Measurements from ENCODE around the gene CRACDL. TPM values are rescaled to one million over a fixed set of nuclear protein-coding genes. Genes with fewer than 3 reads are reported as not detected.

CRACDL gene
- polyA plus RNA-seq, 2 donors, result 9.1 to 15.8 TPM

GRCh38 chr2:98944775-98945174, 8.8 kb upstream of the CRACDL start:
- H3K27me3 ChIP-seq (ENCODE audit: control insufficient read depth in 1 of 2, insufficient read depth in 2 of 2, low read length in 2 of 2), result no peaks in the 10 kb centered on the region
- H3K9me3 ChIP-seq (ENCODE audit: control insufficient read depth in 2 of 2, insufficient read depth in 1 of 2, low read depth in 1 of 2, low read length in 1 of 2), result peaks cover 0 to 3% of the 10 kb centered on the region in 2 donors
- H3K4me3 ChIP-seq (ENCODE audit: low read depth in 1 of 2, low read length in 2 of 2), result no peak overlapping the region
- no peak overlapping the region for H3K27ac ChIP-seq (ENCODE audit: low read depth in 2 of 2, low read length in 1 of 2)
- H3K4me1 ChIP-seq (ENCODE audit: control insufficient read depth in 2 of 2, insufficient read depth in 2 of 2, low read length in 1 of 2), result no peaks in the 10 kb centered on the region
- WGBS, 2 donors, result 87 to 94% methylated on average over 2 of the region's 2 CpGs
- no peaks in the 10 kb centered on the region for H3K36me3 ChIP-seq (ENCODE audit: control insufficient read depth in 2 of 2, insufficient read depth in 2 of 2, low read length in 1 of 2)

GRCh38 chr2:98940102-98940501, 4.1 kb upstream of the CRACDL start:
- no peak overlapping the region for H3K27ac ChIP-seq (ENCODE audit: low read depth in 2 of 2, low read length in 1 of 2)
- H3K27me3 ChIP-seq (ENCODE audit: control insufficient read depth in 1 of 2, insufficient read depth in 2 of 2, low read length in 2 of 2), result no peaks in the 10 kb centered on the region
- no peaks in the 10 kb centered on the region for H3K9me3 ChIP-seq (ENCODE audit: control insufficient read depth in 2 of 2, insufficient read depth in 1 of 2, low read depth in 1 of 2, low read length in 1 of 2)
- H3K36me3 ChIP-seq (ENCODE audit: control insufficient read depth in 2 of 2, insufficient read depth in 2 of 2, low read length in 1 of 2), result no peaks in the 10 kb centered on the region
- WGBS, 2 donors, result 94 to 100% methylated on average over 1 of the region's 1 CpG
- H3K4me3 ChIP-seq (ENCODE audit: low read depth in 1 of 2, low read length in 2 of 2), result no peak overlapping the region
- H3K4me1 ChIP-seq (ENCODE audit: control insufficient read depth in 2 of 2, insufficient read depth in 2 of 2, low read length in 1 of 2), result peaks cover 0 to 6% of the 10 kb centered on the region in 2 donors

DNA sequence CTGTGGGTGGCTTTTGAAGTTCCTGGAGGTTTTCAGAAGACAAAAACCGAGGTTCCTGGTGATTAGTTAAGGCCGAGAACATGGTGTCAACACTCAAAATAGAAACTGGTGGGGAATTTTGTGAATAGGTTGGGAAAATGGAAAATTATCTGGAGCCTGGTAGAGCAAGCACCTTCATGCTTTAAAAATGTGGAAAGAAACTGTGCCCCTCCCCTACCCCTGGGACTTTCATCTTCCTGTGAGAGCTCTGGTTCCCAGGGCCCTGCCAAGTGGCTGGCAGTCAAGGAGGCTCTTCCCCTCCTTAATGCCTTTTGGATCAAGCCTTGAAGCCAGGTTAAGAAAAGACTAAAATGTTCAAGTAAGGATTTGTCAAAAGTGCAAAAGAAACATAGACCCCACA, 1.9 kb upstream of the CRACDL start:
- H3K27me3 ChIP-seq (ENCODE audit: control insufficient read depth in 1 of 2, insufficient read depth in 2 of 2, low read length in 2 of 2), result no peaks in the 10 kb centered on the region
- H3K4me1 ChIP-seq (ENCODE audit: control insufficient read depth in 2 of 2, insufficient read depth in 2 of 2, low read length in 1 of 2), result peaks cover 0 to 6% of the 10 kb centered on the region in 2 donors
- no peaks in the 10 kb centered on the region for H3K9me3 ChIP-seq (ENCODE audit: control insufficient read depth in 2 of 2, insufficient read depth in 1 of 2, low read depth in 1 of 2, low read length in 1 of 2)
- no peaks in the 10 kb centered on the region for H3K36me3 ChIP-seq (ENCODE audit: control insufficient read depth in 2 of 2, insufficient read depth in 2 of 2, low read length in 1 of 2)
- whole genome bisulfite sequencing, 2 donors, result 51 to 68% methylated on average over 2 of the region's 2 CpGs
- H3K4me3 ChIP-seq (ENCODE audit: low read depth in 1 of 2, low read length in 2 of 2), result no peak overlapping the region
- H3K27ac ChIP-seq (ENCODE audit: low read depth in 2 of 2, low read length in 1 of 2), result no peak overlapping the region

GRCh38 chr2:98936353-98937351, 627 bp upstream of the CRACDL start:
- H3K27ac ChIP-seq (ENCODE audit: low read depth in 2 of 2, low read length in 1 of 2), result no peak overlapping the region
- 8 to 9% methylated on average over 95 to 100 of the region's 100 CpGs for WGBS, 2 donors
- peaks cover 0 to 6% of the 10 kb centered on the region in 2 donors for H3K4me1 ChIP-seq (ENCODE audit: control insufficient read depth in 2 of 2, insufficient read depth in 2 of 2, low read length in 1 of 2)
- H3K27me3 ChIP-seq (ENCODE audit: control insufficient read depth in 1 of 2, insufficient read depth in 2 of 2, low read length in 2 of 2), result no peaks in the 10 kb centered on the region
- H3K36me3 ChIP-seq (ENCODE audit: control insufficient read depth in 2 of 2, insufficient read depth in 2 of 2, low read length in 1 of 2), result no peaks in the 10 kb centered on the region
- H3K4me3 ChIP-seq (ENCODE audit: low read depth in 1 of 2, low read length in 2 of 2), result peak overlapping the region; percentile 62 to 84
- no peaks in the 10 kb centered on the region for H3K9me3 ChIP-seq (ENCODE audit: control insufficient read depth in 2 of 2, insufficient read depth in 1 of 2, low read depth in 1 of 2, low read length in 1 of 2)

DNA sequence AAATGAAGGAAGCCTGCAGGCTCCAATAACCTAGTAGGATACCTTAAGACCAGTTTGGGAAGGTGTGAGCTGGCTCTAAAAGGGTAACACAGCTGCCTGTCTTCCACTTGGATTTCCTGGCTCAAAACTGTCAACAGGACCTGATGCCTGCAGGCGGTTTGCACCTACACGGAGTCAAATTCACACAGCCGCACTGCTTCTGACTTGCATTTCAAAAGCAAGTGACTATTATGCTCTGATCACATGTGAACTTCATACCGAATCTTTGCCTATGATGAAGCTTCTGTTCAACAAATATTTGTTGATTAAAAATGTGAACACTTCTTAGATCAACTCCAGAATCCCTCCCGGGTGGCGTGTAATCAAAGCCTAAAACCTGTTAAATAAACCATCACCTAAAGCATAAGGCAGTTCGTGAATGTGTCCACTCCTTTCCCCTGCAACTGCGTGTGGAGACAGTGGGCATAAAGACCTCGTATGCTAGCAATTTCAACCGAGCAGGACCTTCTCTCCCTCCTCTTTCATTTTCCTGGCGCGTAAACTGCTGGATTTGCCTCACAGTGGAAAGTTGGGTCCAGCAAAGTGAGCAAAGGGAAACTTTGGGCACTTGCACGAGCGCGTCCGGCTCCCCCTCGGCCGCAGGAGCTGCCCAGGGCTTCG, 784 bp downstream of the CRACDL start:
- no peaks in the 10 kb centered on the region for H3K27me3 ChIP-seq (ENCODE audit: control insufficient read depth in 1 of 2, insufficient read depth in 2 of 2, low read length in 2 of 2)
- 10 to 11% methylated on average over 19 of the region's 19 CpGs for WGBS, 2 donors
- H3K27ac ChIP-seq (ENCODE audit: low read depth in 2 of 2, low read length in 1 of 2), result peak overlapping the region in 1 of 2 donors; percentile 13
- no peaks in the 10 kb centered on the region for H3K36me3 ChIP-seq (ENCODE audit: control insufficient read depth in 2 of 2, insufficient read depth in 2 of 2, low read length in 1 of 2)
- peaks cover 0 to 2% of the 10 kb centered on the region in 2 donors for H3K9me3 ChIP-seq (ENCODE audit: control insufficient read depth in 2 of 2, insufficient read depth in 1 of 2, low read depth in 1 of 2, low read length in 1 of 2)
- peak overlapping the region; percentile 62 to 84 for H3K4me3 ChIP-seq (ENCODE audit: low read depth in 1 of 2, low read length in 2 of 2)
- H3K4me1 ChIP-seq (ENCODE audit: control insufficient read depth in 2 of 2, insufficient read depth in 2 of 2, low read length in 1 of 2), result peaks cover 0 to 6% of the 10 kb centered on the region in 2 donors

GRCh38 chr2:98932778-98933343, 3.2 kb downstream of the CRACDL start:
- H3K27me3 ChIP-seq (ENCODE audit: control insufficient read depth in 1 of 2, insufficient read depth in 2 of 2, low read length in 2 of 2), result no peaks in the 10 kb centered on the region
- peaks cover 0 to 6% of the 10 kb centered on the region in 2 donors for H3K4me1 ChIP-seq (ENCODE audit: control insufficient read depth in 2 of 2, insufficient read depth in 2 of 2, low read length in 1 of 2)
- H3K4me3 ChIP-seq (ENCODE audit: low read depth in 1 of 2, low read length in 2 of 2), result no peak overlapping the region
- H3K9me3 ChIP-seq (ENCODE audit: control insufficient read depth in 2 of 2, insufficient read depth in 1 of 2, low read depth in 1 of 2, low read length in 1 of 2), result peaks cover 0 to 2% of the 10 kb centered on the region in 2 donors
- no peak overlapping the region for H3K27ac ChIP-seq (ENCODE audit: low read depth in 2 of 2, low read length in 1 of 2)
- 91 to 92% methylated on average over 10 of the region's 10 CpGs for WGBS, 2 donors
- no peaks in the 10 kb centered on the region for H3K36me3 ChIP-seq (ENCODE audit: control insufficient read depth in 2 of 2, insufficient read depth in 2 of 2, low read length in 1 of 2)

DNA sequence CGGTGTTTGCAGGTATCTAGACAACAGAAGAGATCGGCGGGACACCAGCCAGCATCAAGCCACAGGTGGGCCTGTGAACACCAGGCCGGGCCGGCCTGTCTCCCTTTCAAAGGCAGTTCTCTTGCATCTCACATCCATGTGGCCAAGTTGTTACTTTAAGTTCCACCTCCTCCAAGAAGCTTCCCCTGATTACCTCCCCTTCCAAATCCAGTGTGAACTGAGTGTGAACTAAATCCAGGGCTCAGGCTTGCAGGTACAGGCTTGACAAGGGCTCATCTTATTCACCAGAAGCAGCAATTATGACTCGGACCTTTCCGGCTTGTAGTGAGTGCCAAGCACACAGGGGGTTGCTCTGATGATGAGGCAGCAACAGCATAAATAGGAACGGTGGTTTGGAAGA, 3.9 kb downstream of the CRACDL start:
- 84 to 89% methylated on average over 8 of the region's 8 CpGs for WGBS, 2 donors
- H3K4me3 ChIP-seq (ENCODE audit: low read depth in 1 of 2, low read length in 2 of 2), result no peak overlapping the region
- H3K36me3 ChIP-seq (ENCODE audit: control insufficient read depth in 2 of 2, insufficient read depth in 2 of 2, low read length in 1 of 2), result no peaks in the 10 kb centered on the region
- no peaks in the 10 kb centered on the region for H3K27me3 ChIP-seq (ENCODE audit: control insufficient read depth in 1 of 2, insufficient read depth in 2 of 2, low read length in 2 of 2)
- no peak overlapping the region for H3K27ac ChIP-seq (ENCODE audit: low read depth in 2 of 2, low read length in 1 of 2)
- H3K4me1 ChIP-seq (ENCODE audit: control insufficient read depth in 2 of 2, insufficient read depth in 2 of 2, low read length in 1 of 2), result peaks cover 0 to 6% of the 10 kb centered on the region in 2 donors
- H3K9me3 ChIP-seq (ENCODE audit: control insufficient read depth in 2 of 2, insufficient read depth in 1 of 2, low read depth in 1 of 2, low read length in 1 of 2), result peaks cover 0 to 2% of the 10 kb centered on the region in 2 donors

DNA sequence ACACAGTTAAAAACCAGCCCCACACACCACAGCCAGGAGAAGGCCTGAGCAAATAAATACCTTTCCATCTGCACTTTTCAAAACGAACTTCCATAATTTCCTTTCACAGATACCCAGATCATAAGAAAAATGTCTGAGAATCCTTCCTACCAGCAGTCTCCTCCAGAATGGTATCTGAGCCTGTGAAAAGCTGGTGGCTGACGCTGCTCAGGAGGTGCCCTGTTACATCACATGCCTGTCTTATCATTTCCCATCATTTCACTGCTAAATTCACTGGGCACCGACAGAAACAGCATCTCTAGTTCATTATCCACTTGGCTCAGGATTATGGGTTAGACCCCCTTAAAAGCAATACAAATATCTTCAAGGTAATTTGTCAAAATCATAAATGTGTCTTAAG, 4.4 kb downstream of the CRACDL start:
- H3K4me3 ChIP-seq (ENCODE audit: low read depth in 1 of 2, low read length in 2 of 2), result no peak overlapping the region
- H3K27me3 ChIP-seq (ENCODE audit: control insufficient read depth in 1 of 2, insufficient read depth in 2 of 2, low read length in 2 of 2), result no peaks in the 10 kb centered on the region
- peaks cover 0 to 2% of the 10 kb centered on the region in 2 donors for H3K9me3 ChIP-seq (ENCODE audit: control insufficient read depth in 2 of 2, insufficient read depth in 1 of 2, low read depth in 1 of 2, low read length in 1 of 2)
- H3K4me1 ChIP-seq (ENCODE audit: control insufficient read depth in 2 of 2, insufficient read depth in 2 of 2, low read length in 1 of 2), result peaks cover 0 to 2% of the 10 kb centered on the region in 2 donors
- WGBS, 2 donors, result 76 to 77% methylated on average over 3 of the region's 3 CpGs
- no peak overlapping the region for H3K27ac ChIP-seq (ENCODE audit: low read depth in 2 of 2, low read length in 1 of 2)
- no peaks in the 10 kb centered on the region for H3K36me3 ChIP-seq (ENCODE audit: control insufficient read depth in 2 of 2, insufficient read depth in 2 of 2, low read length in 1 of 2)

DNA sequence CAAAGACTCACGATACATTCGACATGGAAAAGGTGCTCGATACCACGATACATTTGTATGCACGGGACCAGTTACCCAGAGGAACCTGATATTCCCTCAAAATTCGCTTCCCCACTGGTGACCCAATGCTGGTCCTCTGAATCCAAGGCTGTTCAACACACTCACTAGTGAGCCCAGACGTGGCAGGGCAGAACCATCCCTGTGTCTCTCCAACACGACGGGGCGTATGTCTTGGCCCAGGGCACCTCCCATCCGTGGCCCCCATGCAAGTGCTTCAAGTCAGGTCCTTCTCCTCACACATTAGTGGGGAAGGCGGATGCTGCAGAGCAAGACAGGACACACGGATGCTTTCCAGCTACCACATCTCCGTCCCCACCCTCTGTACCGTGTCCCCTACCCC, 6.1 kb downstream of the CRACDL start:
- no peak overlapping the region for H3K27ac ChIP-seq (ENCODE audit: low read depth in 2 of 2, low read length in 1 of 2)
- no peaks in the 10 kb centered on the region for H3K36me3 ChIP-seq (ENCODE audit: control insufficient read depth in 2 of 2, insufficient read depth in 2 of 2, low read length in 1 of 2)
- peaks cover 0 to 2% of the 10 kb centered on the region in 2 donors for H3K9me3 ChIP-seq (ENCODE audit: control insufficient read depth in 2 of 2, insufficient read depth in 1 of 2, low read depth in 1 of 2, low read length in 1 of 2)
- WGBS, 2 donors, result 93% methylated on average over 15 of the region's 15 CpGs
- H3K27me3 ChIP-seq (ENCODE audit: control insufficient read depth in 1 of 2, insufficient read depth in 2 of 2, low read length in 2 of 2), result no peaks in the 10 kb centered on the region
- H3K4me1 ChIP-seq (ENCODE audit: control insufficient read depth in 2 of 2, insufficient read depth in 2 of 2, low read length in 1 of 2), result peaks cover 2 to 3% of the 10 kb centered on the region in 2 donors
- H3K4me3 ChIP-seq (ENCODE audit: low read depth in 1 of 2, low read length in 2 of 2), result no peak overlapping the region

Data from esophagus (tissue), 2 donors.